ENCODE data around the gene ZNF423. TPM values are rescaled to one million over a fixed set of nuclear protein-coding genes. Genes with fewer than 3 reads are reported as not detected.

The ZNF423 gene
- total RNA-seq, 1 donor from 2014 or later = 11.0 TPM

- DNase-seq (ENCODE audit: low spot score) = no peak
Observed at GRCh38 chr16:49439050-49439449, 416.9 kb downstream of the ZNF423 start.

Other genes with a start within 250 kb of the ZNF423 start
- 15.7 TPM for gene CNEP1R1, start 169.1 kb upstream of the ZNF423 start, total RNA-seq
- 17.7 TPM for gene HEATR3, start 209.9 kb upstream of the ZNF423 start, total RNA-seq